Adrenal gland (tissue), 5 donors: ENCODE data around the gene ERI3.

Source experiments
- POLR2A ChIP-seq, 2 donors: fragments of 450-650 bp; IDR thresholded peaks; one replicate each; pipeline ENCODE4 v1.6.1; 2017; ENCODE audit warnings: antibody characterized with exemption in 2 of 2, mild to moderate bottlenecking in 2 of 2, moderate library complexity in 1 of 2
- TF ChIP-seq, protein P1 (sequence below), 6 experiments: fragments of 450-650 bp in 4 of 6; fragments of 200-600 bp in 2 of 6; sonication (generic) in 1 of 6; IDR thresholded peaks; 1 replicate in 5 of 6; 2 replicates in 1 of 6; pipeline versions ENCODE4 v1.5.1 to v1.8.0; 2016 to 2021; ENCODE audit warnings: antibody characterized with exemption in 6 of 6, mild to moderate bottlenecking in 2 of 6, moderate library complexity in 1 of 6
- donor health status: DM: no; HTN: no; CAD: no.

DNA sequence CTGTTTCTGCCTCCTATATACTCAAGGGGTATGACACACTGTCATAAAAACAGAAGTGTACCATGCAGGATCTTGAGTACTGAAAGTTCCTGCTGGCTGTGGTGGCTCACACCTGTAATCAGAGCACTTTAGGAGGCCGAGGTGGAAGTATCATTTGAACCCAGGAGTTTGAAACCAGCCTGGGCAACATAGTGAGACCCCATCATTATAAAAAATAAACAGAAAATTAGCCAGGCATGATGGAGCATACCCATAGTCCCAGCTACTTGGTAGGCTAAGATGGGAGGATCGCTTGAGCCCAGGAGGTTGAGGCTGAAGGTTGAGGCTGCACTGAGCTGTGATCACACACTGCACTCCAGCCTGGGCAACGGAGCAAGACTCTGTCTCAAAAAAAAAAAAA, 20.1 kb downstream of the ERI3 start:
- TF ChIP-seq, protein P1, sequence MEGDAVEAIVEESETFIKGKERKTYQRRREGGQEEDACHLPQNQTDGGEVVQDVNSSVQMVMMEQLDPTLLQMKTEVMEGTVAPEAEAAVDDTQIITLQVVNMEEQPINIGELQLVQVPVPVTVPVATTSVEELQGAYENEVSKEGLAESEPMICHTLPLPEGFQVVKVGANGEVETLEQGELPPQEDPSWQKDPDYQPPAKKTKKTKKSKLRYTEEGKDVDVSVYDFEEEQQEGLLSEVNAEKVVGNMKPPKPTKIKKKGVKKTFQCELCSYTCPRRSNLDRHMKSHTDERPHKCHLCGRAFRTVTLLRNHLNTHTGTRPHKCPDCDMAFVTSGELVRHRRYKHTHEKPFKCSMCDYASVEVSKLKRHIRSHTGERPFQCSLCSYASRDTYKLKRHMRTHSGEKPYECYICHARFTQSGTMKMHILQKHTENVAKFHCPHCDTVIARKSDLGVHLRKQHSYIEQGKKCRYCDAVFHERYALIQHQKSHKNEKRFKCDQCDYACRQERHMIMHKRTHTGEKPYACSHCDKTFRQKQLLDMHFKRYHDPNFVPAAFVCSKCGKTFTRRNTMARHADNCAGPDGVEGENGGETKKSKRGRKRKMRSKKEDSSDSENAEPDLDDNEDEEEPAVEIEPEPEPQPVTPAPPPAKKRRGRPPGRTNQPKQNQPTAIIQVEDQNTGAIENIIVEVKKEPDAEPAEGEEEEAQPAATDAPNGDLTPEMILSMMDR (IDR thresholded peaks at IDR 0.05), result no peak
- TF ChIP-seq POLR2A (IDR thresholded peaks at IDR 0.05), result no peak
